ENCODE results near the gene NTHL1. TPM values are rescaled to one million over a fixed set of nuclear protein-coding genes. Genes with fewer than 3 reads are reported as not detected.

Gene NTHL1
- total and polyA plus RNA-seq, 9 of the 15 experiments (the other 6 are each of a cell fraction or from before 2014, with no cell fraction given), result 1.1 to 58.8 (median 17.6) TPM

- H3K4me3 ChIP-seq, result no peak overlapping the region
- no peaks in the 10 kb centered on the region for H3K9me1 ChIP-seq (ENCODE audit: control insufficient read depth, insufficient read depth, low read length)
- no peaks in the 10 kb centered on the region for H3K79me2 ChIP-seq (ENCODE audit: control insufficient read depth, insufficient read depth, low read length)
- FAIRE-seq, result no peak
- POLR2A ChIA-PET, result interaction anchor here (0.7 kb wide), 1 partner anchor 255 kb away, joined by 3 read pairs; no protein-coding TSS in a partner anchor
- peak overlapping the region in 1 of 2 experiments; percentile 71; a peak in 2 of 4 replicates for H3K9ac ChIP-seq (ENCODE audit: insufficient read depth in 1 of 2, low read depth in 2 of 2, low read length in 2 of 2)
- TF ChIP-seq HNRNPK (IDR thresholded peaks at IDR 0.05; ENCODE audit: low read depth, low read length, poor library complexity, severe bottlenecking), result no peak
- TF ChIP-seq ZNF436 (CRISPR knock-in tag; IDR thresholded peaks at IDR 0.05), result no peak
- no peak for TF ChIP-seq VEZF1 (CRISPR knock-in tag; IDR thresholded peaks at IDR 0.05)
- TF ChIP-seq ZNF140 (CRISPR knock-in tag; IDR thresholded peaks at IDR 0.05), result no peak
- no peak for TF ChIP-seq ZNF217 (CRISPR knock-in tag; IDR thresholded peaks at IDR 0.05)
- TF ChIP-seq KAT8 (IDR thresholded peaks at IDR 0.05; ENCODE audit: low read depth), result no peak
- no peak for TF ChIP-seq UBTF (IDR thresholded peaks at IDR 0.05; ENCODE audit: borderline replicate concordance in 1 of 2, low read depth in 2 of 2, low read length in 2 of 2)
- 0 out of 2 replicates have a peak, but pooled peaks have one; percentile 47 for TF ChIP-seq PREB (CRISPR knock-in tag; IDR thresholded peaks at IDR 0.05)
- no peak for TF ChIP-seq STAT5A (IDR thresholded peaks at IDR 0.05; ENCODE audit: borderline replicate concordance, low read length)
- TF ChIP-seq POLR2G (IDR thresholded peaks at IDR 0.05; ENCODE audit: low read depth, low read length), result 0 out of 2 replicates have a peak, but pooled peaks have one; percentile 35
- no peak for DNase-seq (ENCODE audit: extremely low read depth in 1 of 4, low spot score in 3 of 4)
- CTCF ChIA-PET (ENCODE audit: low intra/inter-chr PET ratio), result no interaction called here
- no peaks in the 10 kb centered on the region for H3K27me3 ChIP-seq (ENCODE audit: control insufficient read depth in 2 of 2, insufficient read depth in 2 of 2, low read length in 2 of 2)
- no TSS peak for BruUV-seq (replicated peaks)
- no peak overlapping the region for H2AFZ ChIP-seq (ENCODE audit: low read depth, low read length)
- in situ Hi-C loops (cut with MboI), result no loop called here
- no peak overlapping the region for H3K4me2 ChIP-seq (ENCODE audit: insufficient read depth, low read length)
- peaks cover 40% of the 10 kb centered on the region; the same call in 2 of the 3 replicates for H3K36me3 ChIP-seq (ENCODE audit: control insufficient read depth, insufficient read depth, low read length)
- intact Hi-C loops (cut with micrococcal nuclease), result no loop called here
- ATAC-seq, result no peak
- no peaks in the 10 kb centered on the region for H3K9me3 ChIP-seq (replicated peaks; ENCODE audit: control insufficient read depth, insufficient read depth, low read depth, low read length)
- peaks cover 0 to 14% of the 10 kb centered on the region in 2 experiments; a peak in 2 of 5 replicates for H3K4me1 ChIP-seq (replicated peaks in 1 of 2; ENCODE audit: control insufficient read depth in 2 of 2, insufficient read depth in 2 of 2, low read length in 2 of 2)
- WGBS (ENCODE audit: insufficient coverage, low coverage, missing lambda C conversion rate), result 86% methylated on average over 10 of the region's 16 CpGs
- no peak overlapping the region for H3K27ac ChIP-seq (ENCODE audit: extremely low read depth, low read depth, low read length)
- no peaks in the 10 kb centered on the region for H4K20me1 ChIP-seq (replicated peaks; ENCODE audit: control insufficient read depth, insufficient read depth, low read length)
These were observed 16.8 kb upstream of the NTHL1 start for GRCh38 chr16:2064368-2064945.

Data from K562 (cell line).